Peyer's patch (tissue), 4 donors: ENCODE measurements around the gene DGKI.

Experiments
- CTCF ChIP-seq, 6 experiments: fragments of 450-650 bp in 4 of 6; fragments of 200-600 bp in 2 of 6; sonication (generic) in 1 of 6; IDR thresholded peaks; one replicate each; pipeline ENCODE4 v1.5.1; 2017 to 2019; ENCODE audit warnings: antibody characterized with exemption in 6 of 6, mild to moderate bottlenecking in 3 of 6, moderate library complexity in 1 of 6
- POLR2A ChIP-seq, 2 donors: fragments of 450-650 bp; IDR thresholded peaks; one replicate each; pipeline ENCODE4 v1.5.1; 2017; ENCODE audit warnings: antibody characterized with exemption in 2 of 2, mild to moderate bottlenecking in 2 of 2, moderate library complexity in 2 of 2

GRCh38 chr7:137441451-137441850, 405.3 kb downstream of the DGKI start:
- no peak for TF ChIP-seq CTCF (IDR thresholded peaks at IDR 0.05)
- no peak for TF ChIP-seq POLR2A (IDR thresholded peaks at IDR 0.05)
